Right ventricle myocardium superior (tissue), 1 donor: ENCODE results near the gene EPO. TPM values are rescaled to one million over a fixed set of nuclear protein-coding genes. Genes with fewer than 3 reads are reported as not detected.

ENCODE experiments used
- ATAC-seq: fragments of 200-7000 bp; cut with Tn5 transposase; one replicate; pipeline ENCODE4 v1.9.1; 2020; ENCODE audit warnings: mild to moderate bottlenecking; ENCODE audit not compliant: poor library complexity
- DNase-seq: peaks from one replicate; pipeline ENCODE4 v3.0.0-alpha.2; 2020
- intact Hi-C: fragments of 100-400 bp; cut with DNase I; formaldehyde crosslinking; loops from one replicate; pipeline ENCODE4 v1.11.2; 2022
- long read RNA-seq: library from polyadenylated mRNA; unstranded; transcript quantifications from one replicate; pipeline ENCODE4 v2.0.0, GENCODE V29; 2021
- total RNA-seq: library from RNA; stranded (reverse); fragmentation: NEBNext Ultra II Directional; extraction: Animal tissue kit (Norgen Biotek cat#: 25700); gene quantifications from one replicate; pipeline ENCODE4 v1.2.1, GENCODE V29; 2021
- donor health status: DM: no; HTN: yes; CAD: no; lungs with severe emphysema.

EPO gene
- total RNA-seq: not detected
- long read RNA-seq: 0 reads

GRCh38 chr7:100720279-100720670 lies at the start of gene EPO:
Gene EPO (plus strand): TSS chr7:100720468. CDS start chr7:100720981, 513 bp downstream.
- DNase-seq: no peak
- no peak for ATAC-seq
- intact Hi-C loops: loop anchor here (10.0 kb wide), 2 partner anchors 155 to 255 kb away; partner anchors contain the start of gene SPACDR

DNA sequence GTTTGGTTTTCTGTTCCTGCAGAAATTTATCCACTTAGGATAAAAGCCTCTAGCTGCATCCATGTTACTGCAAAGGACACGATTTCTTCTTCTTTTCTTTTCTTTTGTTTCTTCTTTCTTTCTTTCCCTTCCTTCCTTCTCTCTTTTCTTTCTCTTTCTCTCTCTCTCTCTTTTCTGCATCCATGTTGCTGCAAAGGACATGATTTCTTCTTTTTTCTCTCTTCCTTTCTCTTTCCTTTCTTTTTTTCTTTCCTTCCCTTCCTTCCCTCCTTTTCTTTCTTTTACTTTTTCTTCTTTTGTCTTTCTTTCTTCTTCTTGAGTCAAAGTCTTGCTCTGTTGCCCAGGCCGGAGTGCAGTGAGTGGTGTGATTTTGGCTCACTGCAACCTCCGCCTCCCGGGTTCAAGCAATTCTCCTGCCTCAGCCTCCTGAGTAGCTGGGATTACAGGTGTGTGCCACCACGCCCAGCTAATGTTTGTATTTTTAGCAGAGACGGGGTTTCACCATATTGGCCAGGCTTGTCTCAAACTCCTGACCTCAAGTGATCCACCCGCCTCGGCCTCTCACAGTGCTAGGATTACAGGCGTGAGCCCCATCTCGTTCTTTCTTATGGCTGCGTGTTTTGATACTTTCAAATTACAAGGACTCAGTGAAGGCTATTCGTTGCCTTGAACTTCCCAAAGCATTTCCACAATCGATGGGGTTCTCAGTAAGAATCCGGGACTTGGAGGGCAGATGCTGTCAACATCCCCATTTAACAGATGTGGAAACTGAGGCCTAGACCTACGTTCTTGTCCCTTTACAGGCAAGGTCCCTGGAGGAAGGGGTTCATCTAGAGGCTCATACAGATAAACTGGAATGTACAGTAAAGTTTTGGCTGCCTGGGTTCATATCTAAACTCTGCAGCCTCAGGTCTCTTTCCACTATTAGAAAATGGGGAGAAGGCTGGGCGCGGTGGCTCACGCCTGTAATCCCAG lies 48.6 kb upstream of the EPO start:
- ATAC-seq (no peak), DNase-seq (no peak)
- intact Hi-C loops: no loop called here

GRCh38 chr7:100673302-100673941 lies 46.8 kb upstream of the EPO start, which contains the start of gene GNB2:
Gene GNB2 (plus strand): TSS chr7:100673740. CDS start chr7:100676266, 2,526 bp downstream.
- peak; percentile 100 for DNase-seq
- ATAC-seq: peak; percentile 91
- intact Hi-C loops: no loop called here

DNA sequence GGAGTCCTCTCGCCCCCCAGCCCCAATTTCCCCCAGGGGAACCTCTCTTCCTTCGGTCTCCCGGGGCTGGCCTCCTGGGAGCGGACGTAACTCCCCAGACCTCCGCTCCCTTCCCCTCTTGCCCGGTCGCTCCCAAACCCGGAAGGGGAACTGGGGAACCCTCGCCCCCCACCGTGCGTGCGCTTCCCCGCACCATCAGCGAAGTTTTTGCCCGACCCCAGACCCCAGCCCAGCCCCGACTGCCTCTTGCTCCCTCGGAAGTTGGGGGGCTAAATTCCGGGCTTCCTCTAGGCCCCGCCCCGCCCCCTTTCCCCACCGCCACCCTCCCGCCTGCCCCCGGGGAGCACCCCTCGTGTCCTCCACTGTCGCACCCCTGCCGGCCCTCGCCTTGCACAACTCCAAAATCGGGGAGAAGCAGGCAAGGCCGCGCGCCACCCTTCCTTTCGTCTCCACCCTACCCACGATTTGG lies 46.3 kb upstream of the EPO start:
- ATAC-seq (peak; percentile 1), DNase-seq (peak; percentile 73)
- intact Hi-C loops: no loop called here

GRCh38 chr7:100674411-100675104 lies 45.7 kb upstream of the EPO start:
- ATAC-seq (peak; percentile 0), DNase-seq (no peak)
- intact Hi-C loops: no loop called here

DNA sequence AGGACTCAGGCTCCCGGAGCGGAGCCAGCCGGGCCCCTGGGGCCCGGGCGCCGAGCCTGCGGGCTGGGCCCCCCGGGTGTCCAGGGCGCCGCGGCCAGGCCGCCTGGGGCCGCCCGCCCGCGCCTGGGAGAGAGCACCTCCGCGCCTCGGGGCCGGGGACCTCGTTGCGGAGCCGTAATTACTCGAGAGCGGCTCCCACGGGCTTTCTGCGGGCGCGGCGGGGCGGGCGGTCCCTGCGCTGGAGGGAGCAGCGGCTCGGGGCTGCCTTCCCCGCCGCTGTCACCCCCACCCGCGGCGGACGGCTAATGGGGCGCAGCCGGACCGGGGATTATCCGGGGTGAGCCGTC lies 45.2 kb upstream of the EPO start:
- no peak for DNase-seq
- ATAC-seq: peak; percentile 0
- intact Hi-C loops: no loop called here

- intact Hi-C loops: no loop called here
- DNase-seq (peak; percentile 93), ATAC-seq (peak; percentile 39)
Measured at GRCh38 chr7:100675581-100676350, 44.5 kb upstream of the EPO start.

DNA sequence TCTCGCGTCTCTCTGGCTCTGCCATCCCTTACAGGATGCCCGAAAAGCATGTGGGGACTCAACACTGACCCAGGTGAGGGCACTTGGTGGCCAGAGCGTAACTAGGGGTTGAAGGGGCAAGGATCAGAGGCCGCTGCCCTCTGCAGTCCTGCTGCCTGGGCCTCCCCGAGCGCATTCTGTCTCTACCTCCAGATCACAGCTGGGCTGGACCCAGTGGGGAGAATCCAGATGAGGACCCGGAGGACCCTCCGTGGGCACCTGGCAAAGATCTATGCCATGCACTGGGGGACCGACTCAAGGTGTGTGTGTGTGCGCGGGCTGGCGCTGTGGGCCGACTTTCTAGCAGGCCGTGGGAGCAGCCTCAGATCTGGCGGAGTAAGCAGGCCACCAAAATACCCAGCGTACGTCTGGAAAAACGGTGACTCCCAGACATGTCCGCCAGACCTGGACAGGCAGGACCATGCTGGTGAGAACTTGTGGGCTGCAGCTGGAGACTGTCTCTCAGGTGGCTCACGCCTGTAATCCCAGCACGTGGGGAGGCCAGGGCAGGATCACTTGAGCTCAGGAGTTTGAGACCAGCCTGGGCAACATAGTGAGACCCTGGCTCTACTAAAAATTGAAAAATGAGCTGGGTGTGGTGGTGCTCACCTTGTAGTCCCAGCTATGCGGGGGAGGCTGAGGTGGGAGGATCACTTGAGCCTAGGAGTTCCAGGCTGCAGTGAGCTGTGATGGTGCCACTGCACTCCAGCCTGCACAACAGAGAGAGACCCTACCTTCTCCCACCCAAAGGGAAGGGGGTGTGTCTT lies 43.6 kb upstream of the EPO start:
- no peak for DNase-seq
- ATAC-seq: no peak
- intact Hi-C loops: no loop called here

DNA sequence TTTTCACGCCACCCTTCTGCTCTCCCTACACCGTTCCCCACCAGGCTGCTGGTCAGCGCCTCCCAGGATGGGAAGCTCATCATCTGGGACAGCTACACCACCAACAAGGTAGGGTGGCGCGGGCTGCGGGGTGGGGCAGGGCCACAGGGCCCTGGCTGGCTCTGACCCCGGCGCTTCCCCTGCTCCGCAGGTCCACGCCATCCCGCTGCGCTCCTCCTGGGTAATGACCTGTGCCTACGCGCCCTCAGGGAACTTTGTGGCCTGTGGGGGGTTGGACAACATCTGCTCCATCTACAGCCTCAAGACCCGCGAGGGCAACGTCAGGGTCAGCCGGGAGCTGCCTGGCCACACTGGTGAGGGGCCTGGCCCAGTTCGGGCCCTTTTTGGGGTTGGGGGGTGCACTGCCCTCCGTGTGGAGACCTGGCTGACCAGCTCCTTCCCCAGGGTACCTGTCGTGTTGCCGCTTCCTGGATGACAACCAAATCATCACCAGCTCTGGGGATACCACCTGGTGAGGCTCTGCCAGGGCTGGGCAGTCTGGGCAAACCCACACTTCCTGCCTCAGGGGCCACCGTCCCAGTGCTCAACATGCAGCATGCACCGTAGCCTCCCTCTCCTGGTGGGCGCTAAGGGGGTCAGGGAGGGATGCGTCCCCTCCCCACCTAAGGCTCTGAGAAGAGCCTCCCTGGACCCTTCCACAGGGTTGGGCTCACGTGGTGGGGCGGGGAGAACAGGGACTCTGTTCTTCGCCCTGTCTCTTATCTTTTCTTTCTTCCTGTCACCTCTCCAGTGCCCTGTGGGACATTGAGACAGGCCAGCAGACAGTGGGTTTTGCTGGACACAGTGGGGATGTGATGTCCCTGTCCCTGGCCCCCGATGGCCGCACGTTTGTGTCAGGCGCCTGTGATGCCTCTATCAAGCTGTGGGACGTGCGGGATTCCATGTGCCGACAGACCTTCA lies 42.7 kb upstream of the EPO start:
- no peak for DNase-seq
- intact Hi-C loops: no loop called here
- no peak for ATAC-seq

- DNase-seq (no peak), ATAC-seq (no peak)
- intact Hi-C loops: no loop called here
Measured at GRCh38 chr7:100678291-100678984, 41.8 kb upstream of the EPO start.

DNA sequence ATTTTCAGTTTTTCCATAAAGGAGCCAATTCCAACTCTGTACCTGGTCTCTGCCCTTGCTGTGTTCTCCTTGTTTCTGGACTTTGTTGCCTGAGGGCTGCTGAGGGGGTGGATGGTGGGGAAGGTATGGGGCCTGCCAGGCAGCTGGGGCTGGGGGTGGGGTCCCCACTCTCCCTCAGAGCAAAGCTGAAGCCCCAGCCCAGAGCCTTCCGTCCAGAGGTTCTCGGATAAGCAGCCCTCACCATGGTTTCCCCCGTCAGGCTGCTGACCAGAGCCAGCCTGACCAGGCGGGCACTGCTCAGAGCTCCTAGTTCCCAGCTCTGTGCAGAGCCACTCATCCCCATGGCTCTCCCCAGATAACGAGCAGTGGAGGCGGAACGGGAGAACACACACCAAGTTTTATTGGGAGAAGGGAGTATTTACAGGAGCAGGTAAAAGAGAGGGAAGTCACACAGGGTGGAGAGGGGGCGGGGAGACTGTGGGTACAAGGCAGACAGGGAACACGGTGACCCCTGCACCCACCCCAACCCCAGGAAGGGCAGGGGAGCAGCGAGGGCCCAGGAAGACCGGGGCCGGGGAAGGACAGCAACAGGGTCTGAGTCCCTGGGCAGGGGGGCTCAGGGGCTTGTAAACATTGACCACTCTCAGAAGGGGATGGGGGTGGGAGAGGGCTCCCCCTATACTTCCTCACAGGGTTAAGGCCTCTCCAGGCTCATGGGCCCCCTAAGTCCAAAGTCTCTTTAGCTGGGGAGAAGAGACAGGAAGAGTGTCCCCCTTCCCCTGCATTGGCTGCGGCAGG lies 40.9 kb upstream of the EPO start:
- ATAC-seq (no peak), DNase-seq (no peak)
- intact Hi-C loops: no loop called here

DNA sequence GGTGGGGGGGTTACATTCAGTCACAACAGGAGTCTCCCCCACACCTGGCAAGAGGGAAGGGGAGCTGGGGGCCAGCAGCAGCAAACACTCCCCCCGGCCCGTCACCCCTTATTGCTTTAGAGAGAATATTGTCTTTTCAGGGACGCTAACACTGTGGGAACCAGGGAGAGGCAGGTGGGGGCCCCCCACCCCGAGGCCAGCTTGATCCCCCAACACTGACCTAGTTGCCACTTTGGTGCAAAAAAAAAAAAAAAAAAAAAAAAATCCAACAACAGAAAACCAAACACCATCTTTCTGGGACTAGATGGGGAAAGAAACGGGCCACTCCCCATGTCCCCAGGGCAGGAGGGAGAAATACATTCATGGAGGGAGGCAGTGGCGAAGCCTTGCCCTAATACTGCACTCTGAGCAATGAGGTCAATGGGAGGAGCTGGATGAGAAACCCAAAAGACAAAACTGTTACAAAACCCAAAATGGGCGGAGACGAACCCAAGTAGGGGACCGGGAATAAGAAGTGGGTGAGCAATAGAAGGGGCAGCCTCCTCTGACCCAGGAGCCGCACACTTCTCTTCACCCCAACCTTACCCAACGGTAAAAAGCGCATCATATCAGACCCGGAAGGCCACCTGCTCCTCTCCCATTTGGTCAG lies 40.2 kb upstream of the EPO start:
- intact Hi-C loops: no loop called here
- DNase-seq: no peak

DNA sequence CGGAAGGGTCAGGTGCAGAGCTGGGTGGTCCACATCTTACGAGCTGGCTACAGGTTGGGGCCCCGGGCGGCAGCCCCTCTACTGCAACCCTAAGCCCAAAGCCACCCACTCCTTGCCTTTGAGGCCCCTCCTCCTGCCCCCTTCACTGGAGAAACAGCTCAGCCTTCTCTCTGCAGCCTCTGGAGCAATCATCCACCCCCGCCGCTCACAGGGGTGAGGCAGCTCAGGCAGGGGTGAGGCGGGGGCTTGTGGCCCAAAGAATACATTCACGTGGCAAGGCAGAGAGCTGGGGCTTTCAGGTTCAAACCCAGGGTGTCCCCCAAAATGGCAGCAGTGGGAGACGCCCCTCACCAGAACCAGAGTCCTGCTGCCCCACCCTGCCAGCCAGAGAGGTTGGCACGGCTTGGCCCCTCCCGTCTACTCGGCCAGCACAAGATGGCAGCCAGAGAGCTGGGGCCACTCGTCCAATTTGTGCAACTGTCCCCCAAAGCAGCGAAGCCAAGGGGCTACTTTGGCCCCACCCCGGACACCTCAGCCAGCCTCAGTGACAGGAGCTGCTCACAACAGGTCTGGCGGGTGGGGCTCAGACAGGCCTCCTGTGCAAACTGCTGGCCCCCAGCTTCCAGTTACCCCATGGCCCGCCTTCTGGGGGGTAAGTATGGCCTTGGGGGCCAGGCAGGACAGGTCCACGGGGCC lies 39.5 kb upstream of the EPO start:
- no peak for ATAC-seq
- intact Hi-C loops: no loop called here
- no peak for DNase-seq

More for the DNA sequence above, 40.2 kb upstream of the EPO start:
- peak; percentile 40 for ATAC-seq

- ATAC-seq (no peak), DNase-seq (peak; percentile 42)
- intact Hi-C loops: no loop called here
Measured at GRCh38 chr7:100681491-100682227, 38.6 kb upstream of the EPO start.
